GM21576 (cell line): ENCODE results near the gene PON2.

Source experiments
- ATAC-seq: cut with Tn5 transposase; IDR thresholded peaks from one replicate; pipeline ENCODE4 v1.9.1; 2021; ENCODE audit warnings: mild to moderate bottlenecking, moderate library complexity; ENCODE audit not compliant: unreplicated experiment

Gene PON2

DNA sequence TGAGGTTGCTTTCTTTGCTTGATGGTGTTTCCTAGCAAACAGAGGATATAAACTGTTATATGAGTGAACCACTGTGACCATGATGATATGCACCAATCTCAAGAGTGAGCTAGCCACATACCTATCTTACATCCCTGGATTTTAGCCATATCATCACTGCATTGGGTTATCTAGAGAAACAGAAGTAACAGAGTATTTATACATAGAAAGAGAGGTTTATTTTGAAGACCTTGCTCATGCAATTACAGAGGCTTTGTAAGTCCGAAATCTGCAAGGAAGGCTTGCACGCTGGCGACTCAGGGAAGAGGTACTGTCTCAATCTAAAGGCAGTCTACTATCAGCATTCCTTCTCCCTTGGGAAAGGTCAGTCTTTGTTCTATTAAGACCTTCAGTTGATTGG is 11.8 kb upstream of the PON2 start:
- ATAC-seq = no peak

DNA sequence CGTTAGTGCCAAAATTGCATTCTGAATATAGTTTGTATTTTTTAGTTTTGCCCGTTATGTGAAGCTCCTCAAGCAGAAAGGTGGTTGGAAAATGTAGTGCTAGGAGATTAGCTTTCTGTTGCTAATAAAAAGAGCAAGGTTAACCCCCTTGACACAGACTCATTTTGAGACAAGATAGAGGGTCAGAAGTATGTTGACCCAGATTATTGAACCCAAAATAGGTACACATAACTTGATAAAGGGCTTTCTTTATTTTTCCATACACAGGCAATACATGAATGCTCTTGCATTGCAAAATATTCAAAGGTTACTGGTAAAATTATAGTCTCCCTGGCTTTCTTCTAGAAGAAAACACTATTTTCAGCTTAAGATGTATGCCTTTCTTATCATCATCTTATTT is 10.0 kb upstream of the PON2 start:
- ATAC-seq = no peak

GRCh38 chr7:95441042-95441823 is 6.4 kb upstream of the PON2 start:
- no peak for ATAC-seq

- ATAC-seq = no peak
Observed at GRCh38 chr7:95440394-95441038, 5.7 kb upstream of the PON2 start.

DNA sequence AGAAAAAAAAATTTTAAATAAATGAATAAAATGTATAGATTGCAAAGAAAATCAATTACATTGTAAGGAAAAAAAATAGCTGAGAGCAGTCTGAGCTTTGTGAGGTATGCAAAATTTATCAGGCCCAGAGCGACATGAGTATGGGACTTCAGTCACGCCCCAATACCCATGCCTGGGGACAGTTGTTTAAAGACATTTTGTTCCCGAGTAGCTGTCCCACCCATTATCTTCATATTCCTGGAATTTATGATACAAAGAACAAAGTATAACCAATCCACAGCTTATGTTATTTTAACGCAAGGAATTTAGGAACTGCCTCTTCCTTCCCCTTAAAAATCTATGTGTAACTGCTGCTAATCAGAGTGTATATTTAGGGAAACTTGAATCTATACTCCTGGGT is 1.6 kb upstream of the PON2 start:
- ATAC-seq = no peak

DNA sequence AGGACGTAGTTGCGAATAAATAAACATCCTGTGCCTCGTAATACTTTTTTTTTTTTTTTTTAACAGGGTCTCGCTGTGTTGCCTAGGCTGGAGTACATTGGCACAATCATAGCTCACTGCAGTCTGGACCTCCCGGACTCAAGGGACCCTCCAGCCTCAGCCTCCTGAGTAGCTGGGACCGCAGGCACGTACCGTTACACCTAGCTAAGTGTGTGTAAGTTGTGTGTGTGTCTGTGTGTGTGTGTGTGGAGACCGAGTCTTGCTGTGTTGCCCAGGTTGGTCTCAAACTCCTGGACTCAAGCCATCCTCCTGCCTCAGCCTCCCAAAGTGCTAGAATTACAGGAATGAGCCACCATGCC is 573 bp upstream of the PON2 start:
- ATAC-seq = no peak

DNA sequence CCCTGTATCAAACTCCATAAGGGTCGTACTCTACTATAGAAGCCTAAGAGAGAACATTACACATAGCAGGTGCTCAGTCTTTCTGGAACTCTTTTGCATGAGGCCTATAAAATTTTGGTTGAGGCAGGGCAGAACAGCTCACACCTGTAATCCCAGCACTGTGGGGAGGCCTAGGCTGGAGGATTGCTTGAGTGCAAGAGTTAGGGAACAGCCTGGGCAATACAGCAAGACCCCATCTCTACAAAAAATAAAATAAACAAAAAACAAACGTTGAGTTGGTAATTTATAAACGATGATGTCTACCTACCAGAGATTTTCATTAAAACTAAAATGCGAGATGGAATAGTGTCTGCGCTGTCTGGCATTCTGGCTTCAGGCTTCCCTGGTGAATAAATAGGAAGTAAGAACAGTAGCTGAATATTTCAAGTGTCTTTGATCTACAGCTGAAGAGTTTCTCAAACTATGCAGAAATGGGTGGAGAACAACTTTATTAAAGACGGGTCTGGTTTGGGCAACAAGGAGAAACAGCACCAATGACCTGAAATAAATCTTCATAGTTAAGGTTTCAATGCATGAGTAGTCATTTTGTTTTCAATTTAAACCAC is 774 bp downstream of the PON2 start:
- ATAC-seq = no peak

GRCh38 chr7:95433129-95433528 is 1.7 kb downstream of the PON2 start:
- ATAC-seq = no peak

GRCh38 chr7:95432606-95433005 is 2.2 kb downstream of the PON2 start:
- ATAC-seq = no peak

DNA sequence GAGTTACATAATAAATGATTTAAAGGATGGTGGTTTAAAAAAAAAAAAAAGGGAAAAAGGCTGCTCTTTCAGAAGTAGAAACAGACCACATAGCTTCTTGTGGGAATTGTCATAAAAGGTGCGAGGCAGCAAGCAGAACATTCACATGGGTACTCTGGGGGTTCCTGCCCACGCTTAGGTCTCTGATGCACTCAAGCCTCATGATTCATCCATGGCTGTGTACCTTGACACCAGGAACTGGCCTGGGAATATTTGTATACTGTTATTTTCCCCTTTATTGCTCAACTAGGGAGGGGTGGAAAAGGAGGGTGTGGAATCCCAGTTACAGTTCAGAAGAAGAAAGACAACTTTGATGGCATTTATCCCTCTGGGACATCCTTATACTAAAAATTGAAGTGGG is 4.0 kb downstream of the PON2 start:
- ATAC-seq = no peak

DNA sequence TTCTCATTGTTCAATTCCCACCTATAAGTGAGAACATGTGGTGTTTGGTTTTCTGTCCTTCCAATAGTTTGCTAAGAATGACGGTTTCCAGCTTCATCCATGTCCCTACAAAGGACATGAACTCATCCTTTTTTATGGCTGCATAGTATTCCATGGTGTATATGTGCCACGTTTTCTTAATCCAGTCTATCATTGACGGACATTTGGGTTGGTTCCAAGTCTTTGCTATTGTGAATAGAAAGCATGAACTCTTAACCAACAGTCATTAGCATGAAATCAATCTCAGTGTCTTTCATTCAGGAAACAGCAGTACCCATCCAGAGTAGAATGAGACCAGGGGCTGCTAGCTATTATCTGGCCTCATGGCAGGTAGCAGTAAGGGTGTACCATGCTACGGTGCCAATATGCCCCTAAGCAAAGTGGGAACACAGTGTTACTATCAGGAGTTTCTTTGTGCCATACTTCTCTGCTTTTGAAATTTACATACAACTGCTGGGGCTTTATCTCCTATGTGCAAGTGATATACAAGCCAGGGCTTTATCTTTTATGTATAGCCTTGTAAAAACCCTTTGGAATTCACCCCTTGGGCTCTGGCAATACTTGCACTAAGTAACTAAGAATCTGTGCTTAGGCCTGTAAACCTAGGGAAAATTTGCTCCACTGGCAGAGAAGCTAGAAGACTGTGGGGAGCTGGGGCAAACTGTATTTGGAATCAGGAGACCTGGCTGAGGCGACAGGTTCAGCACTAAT is 5.4 kb downstream of the PON2 start:
- no peak for ATAC-seq

GRCh38 chr7:95427914-95428516 is 6.8 kb downstream of the PON2 start:
- ATAC-seq = no peak

- no peak for ATAC-seq
Observed at GRCh38 chr7:95427166-95427565, 7.7 kb downstream of the PON2 start.

DNA sequence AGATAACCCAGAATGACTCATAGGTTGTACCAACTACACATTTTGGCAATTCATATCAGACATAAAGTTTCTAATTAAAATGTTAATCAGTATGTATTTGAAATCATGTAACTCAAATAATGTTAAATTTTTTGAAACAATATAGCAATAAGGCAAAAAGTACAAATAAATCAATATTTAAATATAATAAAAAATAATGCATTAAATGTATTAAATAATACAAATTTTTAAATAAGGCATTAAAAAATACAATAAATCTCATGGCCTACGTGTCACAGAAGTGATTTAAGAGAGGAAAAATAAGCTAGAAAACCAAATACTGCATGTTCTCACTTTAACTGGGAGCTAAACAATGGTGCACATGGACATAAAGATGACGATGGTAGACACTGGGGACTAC is 9.1 kb downstream of the PON2 start:
- no peak for ATAC-seq

DNA sequence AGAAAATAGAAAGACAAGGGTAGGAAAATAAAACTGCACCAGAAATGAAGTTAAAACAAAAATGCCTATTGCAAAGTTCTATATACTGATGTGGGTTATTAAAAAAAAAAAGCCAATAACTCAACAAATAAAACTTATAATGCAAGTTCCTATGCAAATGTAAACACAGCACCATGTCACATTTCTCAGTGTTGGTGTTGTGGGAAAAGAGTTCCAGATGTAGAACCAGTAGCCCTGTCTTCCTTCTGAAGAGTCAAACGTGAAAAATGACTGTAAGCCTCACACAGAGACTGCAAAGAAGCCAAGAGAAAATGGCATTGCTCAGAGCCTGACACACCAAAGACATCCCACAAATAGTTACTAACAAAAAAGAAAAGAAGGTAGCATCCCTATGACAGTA is 10.1 kb downstream of the PON2 start:
- ATAC-seq = no peak

DNA sequence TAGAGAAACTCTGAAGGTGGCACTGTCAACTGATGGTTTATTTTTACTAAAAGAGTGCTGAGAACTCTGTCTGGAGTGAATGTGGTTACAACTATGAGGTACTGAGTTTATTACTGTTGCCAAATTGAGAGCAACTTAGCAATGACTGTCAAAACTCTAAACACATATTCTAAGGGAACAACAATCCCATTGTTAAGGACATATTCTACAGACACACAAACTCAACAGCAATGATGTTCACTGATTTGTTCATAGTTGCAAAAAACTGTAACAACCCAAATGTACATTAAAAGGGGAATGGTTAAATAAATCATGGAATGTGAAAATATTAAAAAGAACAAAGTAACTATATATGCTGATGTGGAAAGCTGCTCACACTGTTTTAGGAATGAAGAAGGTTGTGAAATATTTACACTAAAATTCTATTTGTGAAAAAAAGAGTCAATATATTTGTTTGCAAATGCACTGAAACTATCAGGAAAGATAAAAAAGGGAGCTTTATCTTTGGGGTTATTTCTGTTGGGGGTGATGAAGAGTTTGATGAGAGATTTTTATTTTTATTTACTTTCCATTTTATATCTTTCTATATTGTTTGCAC is 12.9 kb downstream of the PON2 start:
- ATAC-seq = no peak

GRCh38 chr7:95421000-95421846 is 13.6 kb downstream of the PON2 start:
- no peak for ATAC-seq

GRCh38 chr7:95412075-95412474 is 22.8 kb downstream of the PON2 start:
- no peak for ATAC-seq

DNA sequence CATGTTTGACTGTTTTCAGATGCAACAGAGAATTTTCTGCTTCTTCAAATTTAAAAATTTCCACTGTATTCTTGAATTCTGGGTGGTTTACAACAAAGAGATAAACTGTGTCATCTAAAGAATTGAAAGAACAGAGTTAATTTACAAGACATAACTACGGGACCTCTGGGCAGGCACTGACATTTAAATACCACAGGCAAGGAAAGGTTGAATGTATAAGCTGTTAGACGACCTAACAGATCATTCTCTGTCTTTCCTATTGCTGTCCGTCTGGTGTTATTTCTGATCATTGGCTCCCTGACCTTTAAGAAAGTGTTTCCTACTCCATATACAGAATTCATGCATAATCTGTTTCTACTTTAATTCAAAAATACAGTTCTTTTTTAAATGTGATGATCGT is 23.2 kb downstream of the PON2 start:
- ATAC-seq = no peak

GRCh38 chr7:95411036-95411435 is 23.8 kb downstream of the PON2 start:
- ATAC-seq = no peak
